GM19043 (cell line): ENCODE results near the gene FMO4.
"Not testable (repeated sequence)": the region's sequence is repeated elsewhere in the genome, so short reads cannot be mapped to it uniquely, and the experiment has no call there.

ENCODE experiments used
- ATAC-seq: cut with Tn5 transposase; IDR thresholded peaks from one replicate; pipeline ENCODE4 v1.9.1; 2021; ENCODE audit warnings: low read depth; ENCODE audit not compliant: unreplicated experiment

The FMO4 gene

GRCh38 chr1:171384496-171384895 lies 70.5 kb downstream of the FMO4 start:
- no peak for ATAC-seq

DNA sequence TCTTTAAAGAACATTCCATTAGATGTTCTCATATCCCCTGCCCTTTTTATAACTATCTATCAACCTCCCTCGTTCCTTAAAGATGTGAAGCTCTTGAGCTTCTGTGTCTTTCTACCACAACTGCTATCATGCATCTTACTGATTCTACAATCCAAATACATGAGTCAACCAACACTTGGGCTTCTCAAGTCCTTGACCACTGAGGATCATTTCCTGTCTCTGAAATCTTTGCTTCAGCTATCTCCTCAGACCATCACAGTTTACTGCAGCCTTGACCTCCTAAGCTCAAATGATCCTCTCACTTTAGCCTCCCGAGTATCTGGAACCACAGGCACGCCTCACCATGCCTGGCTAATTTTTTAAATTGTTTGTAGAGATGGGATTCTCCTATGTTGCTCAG lies 75.2 kb downstream of the FMO4 start:
- no peak for ATAC-seq

GRCh38 chr1:171390740-171391139 lies 76.8 kb downstream of the FMO4 start:
- ATAC-seq: not testable (repeated sequence)
